Activated naive CD8-positive, alpha-beta T cell treated with anti-CD3 and anti-CD28 coated beads for 36 hours (primary cell): ENCODE measurements around the gene HHEX. TPM values are rescaled to one million over a fixed set of nuclear protein-coding genes. Genes with fewer than 3 reads are reported as not detected.
A peak's percentile ranks its signal among the peaks of the same experiment; 100 is the strongest.
"Not testable (repeated sequence)": the region's sequence is repeated elsewhere in the genome, so short reads cannot be mapped to it uniquely, and the experiment has no call there.

Experiments
- DNase-seq: peaks from one replicate; pipeline ENCODE4 v3.0.0; 2021
- H3K27ac Mint-ChIP-seq: one replicate; pipeline ENCODE4 v1.8.0; 2022; ENCODE audit warnings: mild to moderate bottlenecking, moderate library complexity, mixed read lengths
- H3K27me3 Mint-ChIP-seq: one replicate; pipeline ENCODE4 v1.8.0; 2022; ENCODE audit warnings: mild to moderate bottlenecking, mixed read lengths
- H3K36me3 Mint-ChIP-seq: one replicate; pipeline ENCODE4 v1.8.0; 2021; ENCODE audit warnings: mild to moderate bottlenecking, mixed read lengths
- H3K4me1 Mint-ChIP-seq: one replicate; pipeline ENCODE4 v1.8.0; 2021; ENCODE audit warnings: mixed read lengths
- H3K4me3 Mint-ChIP-seq: one replicate; pipeline ENCODE4 v1.8.0; 2022; ENCODE audit warnings: mild to moderate bottlenecking, moderate library complexity, mixed read lengths
- H3K9me3 Mint-ChIP-seq: one replicate; pipeline ENCODE4 v1.8.0; 2022; ENCODE audit warnings: mixed read lengths
- total RNA-seq, 2 experiments: library from RNA; stranded (reverse); gene quantifications; one replicate each; pipeline ENCODE4 v1.2.3, GENCODE V29; 2021

Gene HHEX
- total RNA-seq = under 1 TPM; 0.38 to 0.56 TPM

GRCh38 chr10:92689663-92690210 is at the start of gene HHEX:
TSS of gene HHEX (plus strand) at chr10:92689955. CDS start at chr10:92689987, 32 bp downstream.
- H3K27me3 Mint-ChIP-seq = peaks cover 77% of the 10 kb centered on the region
- DNase-seq = peak; percentile 40
- H3K9me3 Mint-ChIP-seq = peaks cover 5% of the 10 kb centered on the region
- no peaks in the 10 kb centered on the region for H3K36me3 Mint-ChIP-seq
- H3K27ac Mint-ChIP-seq = no peak within 1 kb of the TSS
- peaks cover 20% of the 10 kb centered on the region for H3K4me1 Mint-ChIP-seq
- peak within 1 kb of the TSS; percentile 55 for H3K4me3 Mint-ChIP-seq

- Mint-ChIP-seq H3K9me3 (no peaks in the 10 kb centered on the region), H3K36me3 (peaks cover 43% of the 10 kb centered on the region), H3K4me3 (no peak overlapping the region), H3K27ac (no peak overlapping the region), H3K27me3 (no peaks in the 10 kb centered on the region), H3K4me1 (peaks cover 4% of the 10 kb centered on the region)
- no peak for DNase-seq
These were observed 49.6 kb upstream of the HHEX start for GRCh38 chr10:92640107-92640506.

GRCh38 chr10:92641492-92641891 is 48.3 kb upstream of the HHEX start:
- H3K9me3 Mint-ChIP-seq = no peaks in the 10 kb centered on the region
- H3K4me1 Mint-ChIP-seq = peaks cover 4% of the 10 kb centered on the region
- no peak for DNase-seq
- peaks cover 40% of the 10 kb centered on the region for H3K36me3 Mint-ChIP-seq
- no peak overlapping the region for H3K4me3 Mint-ChIP-seq
- no peak overlapping the region for H3K27ac Mint-ChIP-seq
- H3K27me3 Mint-ChIP-seq = no peaks in the 10 kb centered on the region

GRCh38 chr10:92644921-92645320 is 44.8 kb upstream of the HHEX start:
- Mint-ChIP-seq H3K27ac (no peak overlapping the region), H3K36me3 (peaks cover 49% of the 10 kb centered on the region), H3K4me3 (no peak overlapping the region), H3K4me1 (peaks cover 4% of the 10 kb centered on the region), H3K27me3 (no peaks in the 10 kb centered on the region), H3K9me3 (no peaks in the 10 kb centered on the region)
- no peak for DNase-seq

GRCh38 chr10:92650864-92651263 is 38.9 kb upstream of the HHEX start:
- not testable (repeated sequence) for H3K4me3 Mint-ChIP-seq, H3K9me3 Mint-ChIP-seq, H3K27me3 Mint-ChIP-seq, DNase-seq, H3K27ac Mint-ChIP-seq, H3K4me1 Mint-ChIP-seq
- peaks cover 40% of the 10 kb centered on the region for H3K36me3 Mint-ChIP-seq

- Mint-ChIP-seq H3K9me3 (peaks cover 1% of the 10 kb centered on the region), H3K27me3 (no peaks in the 10 kb centered on the region), H3K36me3 (peaks cover 22% of the 10 kb centered on the region), H3K4me3 (no peak overlapping the region), H3K27ac (no peak overlapping the region), H3K4me1 (no peaks in the 10 kb centered on the region)
- DNase-seq = no peak
These were observed 34.3 kb upstream of the HHEX start for GRCh38 chr10:92655426-92655825.

- Mint-ChIP-seq H3K4me3 (no peak overlapping the region), H3K9me3 (peaks cover 1% of the 10 kb centered on the region), H3K27ac (no peak overlapping the region), H3K27me3 (no peaks in the 10 kb centered on the region), H3K36me3 (peaks cover 15% of the 10 kb centered on the region), H3K4me1 (no peaks in the 10 kb centered on the region)
- DNase-seq = no peak
These were observed 33.3 kb upstream of the HHEX start for GRCh38 chr10:92656266-92656961.

- Mint-ChIP-seq H3K27me3 (no peaks in the 10 kb centered on the region), H3K36me3 (peaks cover 13% of the 10 kb centered on the region), H3K27ac (no peak overlapping the region), H3K4me3 (no peak overlapping the region), H3K4me1 (no peaks in the 10 kb centered on the region), H3K9me3 (peaks cover 2% of the 10 kb centered on the region)
- DNase-seq = no peak
These were observed 32.7 kb upstream of the HHEX start for GRCh38 chr10:92657024-92657423.

- H3K4me3 Mint-ChIP-seq = no peak overlapping the region
- H3K4me1 Mint-ChIP-seq = no peaks in the 10 kb centered on the region
- H3K36me3 Mint-ChIP-seq = no peaks in the 10 kb centered on the region
- H3K27ac Mint-ChIP-seq = no peak overlapping the region
- no peaks in the 10 kb centered on the region for H3K27me3 Mint-ChIP-seq
- peaks cover 16% of the 10 kb centered on the region for H3K9me3 Mint-ChIP-seq
- no peak for DNase-seq
These were observed 26.9 kb upstream of the HHEX start for GRCh38 chr10:92662848-92663247.

- Mint-ChIP-seq H3K9me3 (peaks cover 16% of the 10 kb centered on the region), H3K36me3 (no peaks in the 10 kb centered on the region), H3K4me1 (no peaks in the 10 kb centered on the region), H3K27ac (no peak overlapping the region), H3K27me3 (no peaks in the 10 kb centered on the region), H3K4me3 (no peak overlapping the region)
- no peak for DNase-seq
These were observed 25.4 kb upstream of the HHEX start for GRCh38 chr10:92664322-92664721.

- DNase-seq = no peak
- Mint-ChIP-seq H3K4me3 (no peak overlapping the region), H3K27me3 (no peaks in the 10 kb centered on the region), H3K27ac (no peak overlapping the region), H3K36me3 (no peaks in the 10 kb centered on the region), H3K4me1 (no peaks in the 10 kb centered on the region), H3K9me3 (peaks cover 13% of the 10 kb centered on the region)
These were observed 22.7 kb upstream of the HHEX start for GRCh38 chr10:92667078-92667477.

GRCh38 chr10:92677708-92678107 is 12.0 kb upstream of the HHEX start:
- Mint-ChIP-seq H3K4me1 (peaks cover 3% of the 10 kb centered on the region), H3K36me3 (no peaks in the 10 kb centered on the region), H3K27ac (no peak overlapping the region), H3K9me3 (peaks cover 3% of the 10 kb centered on the region), H3K27me3 (peaks cover 22% of the 10 kb centered on the region), H3K4me3 (no peak overlapping the region)
- DNase-seq = no peak

- Mint-ChIP-seq H3K4me3 (no peak overlapping the region), H3K9me3 (peaks cover 3% of the 10 kb centered on the region), H3K27me3 (peaks cover 23% of the 10 kb centered on the region), H3K4me1 (peaks cover 3% of the 10 kb centered on the region), H3K27ac (no peak overlapping the region), H3K36me3 (no peaks in the 10 kb centered on the region)
- no peak for DNase-seq
These were observed 11.5 kb upstream of the HHEX start for GRCh38 chr10:92678206-92678605.

GRCh38 chr10:92681306-92681834 is 8.4 kb upstream of the HHEX start:
- Mint-ChIP-seq H3K4me1 (peaks cover 3% of the 10 kb centered on the region), H3K4me3 (no peak overlapping the region), H3K27ac (no peak overlapping the region), H3K36me3 (no peaks in the 10 kb centered on the region), H3K27me3 (peaks cover 47% of the 10 kb centered on the region), H3K9me3 (peaks cover 6% of the 10 kb centered on the region)
- DNase-seq = no peak

- H3K4me1 Mint-ChIP-seq = peaks cover 20% of the 10 kb centered on the region
- DNase-seq = no peak
- peaks cover 76% of the 10 kb centered on the region for H3K27me3 Mint-ChIP-seq
- peaks cover 5% of the 10 kb centered on the region for H3K9me3 Mint-ChIP-seq
- H3K36me3 Mint-ChIP-seq = no peaks in the 10 kb centered on the region
- H3K27ac Mint-ChIP-seq = no peak overlapping the region
- peak overlapping the region; percentile 32 for H3K4me3 Mint-ChIP-seq
These were observed 1.2 kb upstream of the HHEX start for GRCh38 chr10:92688573-92688926.
